Ascending aorta (tissue), 2 donors: ENCODE data around the gene HS3ST6. TPM values are rescaled to one million over a fixed set of nuclear protein-coding genes. Genes with fewer than 3 reads are reported as not detected.

Source experiments
- DNase-seq, 2 donors: peaks; one replicate each; pipeline ENCODE4 v3.0.0-alpha.2; 2019; ENCODE audit warnings: low spot score in 2 of 2
- H3K27ac ChIP-seq, 2 donors: fragments of 200-600 bp; sonication (generic); one replicate each; pipeline ENCODE4 v1.5.1; 2016 to 2017; ENCODE audit warnings: mild to moderate bottlenecking in 1 of 2
- H3K27me3 ChIP-seq: fragments of 200-600 bp; sonication (generic); one replicate; pipeline ENCODE4 v1.5.1; 2017
- H3K36me3 ChIP-seq, 2 donors: fragments of 200-600 bp; sonication (generic); one replicate each; pipeline ENCODE4 v1.5.1; 2016
- H3K4me1 ChIP-seq, 2 donors: fragments of 200-600 bp; sonication (generic); one replicate each; pipeline ENCODE4 v1.5.1; 2016 to 2017; ENCODE audit warnings: mild to moderate bottlenecking in 1 of 2
- H3K4me3 ChIP-seq, 2 donors: fragments of 200-600 bp; sonication (generic); one replicate each; pipeline ENCODE4 v1.5.1; 2016 to 2017; ENCODE audit warnings: mild to moderate bottlenecking in 1 of 2
- H3K9me3 ChIP-seq, 2 donors: fragments of 200-600 bp; sonication (generic); one replicate each; pipeline ENCODE4 v1.5.1; 2016
- intact Hi-C: fragments of 100-400 bp; cut with DNase I; formaldehyde crosslinking; loops from one replicate; pipeline ENCODE4 v1.15.1; 2023
- total RNA-seq: library from RNA; depleted of rRNA; stranded (reverse); fragments of >200 nt; gene quantifications from one replicate; pipeline ENCODE4 v1.1.0, GENCODE V29; 2016
- TF ChIP-seq, protein P1 (sequence below), 3 experiments: fragments of 200-600 bp in 2 of 3; fragments of 450-650 bp in 1 of 3; sonication (generic) in 2 of 3; IDR thresholded peaks; one replicate each; pipeline ENCODE4 v1.5.1; 2016 to 2019; ENCODE audit warnings: antibody characterized with exemption in 3 of 3, mild to moderate bottlenecking in 1 of 3, moderate library complexity in 1 of 3

Gene HS3ST6
- total RNA-seq, 1 donor from 2014 or later, result not detected

DNA sequence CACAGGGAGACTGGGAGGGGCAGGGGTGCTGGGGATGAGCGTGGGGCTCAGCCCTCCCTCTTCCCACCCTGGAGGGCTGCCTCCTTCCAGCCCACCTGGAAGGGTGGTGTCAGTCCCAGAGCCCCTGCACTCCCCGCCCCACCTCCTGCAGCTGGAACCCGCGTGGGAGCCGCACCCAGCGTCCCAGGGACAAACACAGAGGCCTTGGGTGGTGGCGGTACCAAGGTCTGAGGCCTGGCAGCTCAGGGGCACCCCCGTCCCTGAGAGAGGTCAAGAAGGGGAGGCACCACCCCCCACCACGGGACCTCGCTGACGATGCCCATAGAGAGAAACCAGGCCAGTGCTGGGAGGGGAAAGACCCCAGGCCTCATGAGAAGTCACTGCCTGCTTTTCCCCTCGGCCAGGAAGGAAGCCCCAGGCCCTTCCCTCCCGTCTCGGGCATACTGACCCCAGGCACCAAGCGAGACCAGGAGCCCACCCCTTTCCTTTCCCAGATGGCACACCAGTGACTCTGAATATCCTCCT is 4.1 kb downstream of the HS3ST6 start:
- H3K27ac ChIP-seq, result no peak overlapping the region
- H3K27me3 ChIP-seq, result peaks cover 15% of the 10 kb centered on the region
- no peak for DNase-seq
- no peaks in the 10 kb centered on the region for H3K9me3 ChIP-seq
- H3K4me3 ChIP-seq, result no peak overlapping the region
- intact Hi-C loops, result no loop called here
- H3K4me1 ChIP-seq, result no peaks in the 10 kb centered on the region
- TF ChIP-seq, protein P1, sequence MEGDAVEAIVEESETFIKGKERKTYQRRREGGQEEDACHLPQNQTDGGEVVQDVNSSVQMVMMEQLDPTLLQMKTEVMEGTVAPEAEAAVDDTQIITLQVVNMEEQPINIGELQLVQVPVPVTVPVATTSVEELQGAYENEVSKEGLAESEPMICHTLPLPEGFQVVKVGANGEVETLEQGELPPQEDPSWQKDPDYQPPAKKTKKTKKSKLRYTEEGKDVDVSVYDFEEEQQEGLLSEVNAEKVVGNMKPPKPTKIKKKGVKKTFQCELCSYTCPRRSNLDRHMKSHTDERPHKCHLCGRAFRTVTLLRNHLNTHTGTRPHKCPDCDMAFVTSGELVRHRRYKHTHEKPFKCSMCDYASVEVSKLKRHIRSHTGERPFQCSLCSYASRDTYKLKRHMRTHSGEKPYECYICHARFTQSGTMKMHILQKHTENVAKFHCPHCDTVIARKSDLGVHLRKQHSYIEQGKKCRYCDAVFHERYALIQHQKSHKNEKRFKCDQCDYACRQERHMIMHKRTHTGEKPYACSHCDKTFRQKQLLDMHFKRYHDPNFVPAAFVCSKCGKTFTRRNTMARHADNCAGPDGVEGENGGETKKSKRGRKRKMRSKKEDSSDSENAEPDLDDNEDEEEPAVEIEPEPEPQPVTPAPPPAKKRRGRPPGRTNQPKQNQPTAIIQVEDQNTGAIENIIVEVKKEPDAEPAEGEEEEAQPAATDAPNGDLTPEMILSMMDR (IDR thresholded peaks at IDR 0.05), result no peak
- H3K36me3 ChIP-seq, result no peaks in the 10 kb centered on the region

DNA sequence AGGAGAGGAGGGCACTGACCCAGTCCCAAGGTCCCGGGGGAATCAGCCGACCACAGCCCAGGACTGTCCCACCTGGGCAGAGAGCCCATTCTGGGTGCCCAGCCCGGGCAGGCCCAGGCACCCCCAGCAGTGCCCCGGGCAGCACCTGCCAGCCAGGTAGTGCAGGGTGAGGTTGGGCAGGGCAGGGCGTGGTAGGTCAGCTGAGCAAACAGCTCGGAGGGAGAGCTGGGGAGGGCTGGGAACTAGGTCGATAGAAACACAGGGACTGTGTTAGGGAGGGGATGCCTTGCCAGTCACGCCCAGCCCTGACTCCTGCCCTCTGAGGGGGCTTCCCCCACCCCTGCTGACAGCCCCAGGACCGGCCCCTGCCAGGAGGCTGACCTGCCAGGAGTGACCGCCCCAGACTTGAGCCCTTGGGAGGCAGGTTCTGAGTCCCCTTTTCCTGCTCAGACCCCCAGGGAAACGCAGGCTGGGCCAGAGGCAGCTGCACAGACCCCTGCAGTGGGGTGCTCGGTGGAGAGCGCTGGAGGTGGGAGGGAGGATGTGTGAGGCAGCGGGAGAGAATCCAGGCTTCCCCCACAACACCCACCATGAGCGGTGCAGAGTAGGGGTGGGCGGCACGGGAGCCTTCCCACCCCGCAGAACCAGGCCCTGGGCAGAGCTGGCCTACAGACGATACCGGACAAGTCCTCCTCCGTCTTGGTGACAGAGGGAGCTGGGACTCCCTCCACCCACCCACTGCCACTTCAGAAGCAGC is 4.7 kb downstream of the HS3ST6 start:
- TF ChIP-seq, protein P1 (IDR thresholded peaks at IDR 0.05), result no peak
- Histone ChIP-seq H3K4me1 (no peaks in the 10 kb centered on the region), H3K36me3 (no peaks in the 10 kb centered on the region), H3K4me3 (no peak overlapping the region), H3K9me3 (no peaks in the 10 kb centered on the region), H3K27me3 (peaks cover 9% of the 10 kb centered on the region), H3K27ac (no peak overlapping the region)
- intact Hi-C loops, result no loop called here
- no peak for DNase-seq

DNA sequence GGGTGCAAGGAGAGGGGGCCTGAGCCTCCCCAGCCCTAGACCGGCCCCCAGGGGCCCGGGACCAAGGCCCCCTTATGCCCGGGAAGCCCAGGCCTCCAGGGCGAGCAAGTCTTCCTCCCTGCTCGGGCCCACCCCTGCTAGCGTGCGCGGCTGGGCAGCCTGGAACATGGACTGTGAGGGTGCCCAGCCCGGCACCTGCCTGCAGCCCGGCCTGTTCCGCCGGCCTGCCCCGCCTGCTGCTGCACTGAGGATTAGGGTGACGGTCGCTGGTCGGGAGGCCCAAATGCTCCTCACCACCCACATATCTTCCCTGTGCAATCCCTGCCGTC is 6.0 kb downstream of the HS3ST6 start:
- no peak for DNase-seq
- no peaks in the 10 kb centered on the region for H3K4me1 ChIP-seq
- peaks cover 5% of the 10 kb centered on the region for H3K27me3 ChIP-seq
- intact Hi-C loops, result no loop called here
- no peak overlapping the region for H3K4me3 ChIP-seq
- no peak overlapping the region for H3K27ac ChIP-seq
- no peaks in the 10 kb centered on the region for H3K36me3 ChIP-seq
- H3K9me3 ChIP-seq, result no peaks in the 10 kb centered on the region
- TF ChIP-seq, protein P1 (IDR thresholded peaks at IDR 0.05), result no peak

DNA sequence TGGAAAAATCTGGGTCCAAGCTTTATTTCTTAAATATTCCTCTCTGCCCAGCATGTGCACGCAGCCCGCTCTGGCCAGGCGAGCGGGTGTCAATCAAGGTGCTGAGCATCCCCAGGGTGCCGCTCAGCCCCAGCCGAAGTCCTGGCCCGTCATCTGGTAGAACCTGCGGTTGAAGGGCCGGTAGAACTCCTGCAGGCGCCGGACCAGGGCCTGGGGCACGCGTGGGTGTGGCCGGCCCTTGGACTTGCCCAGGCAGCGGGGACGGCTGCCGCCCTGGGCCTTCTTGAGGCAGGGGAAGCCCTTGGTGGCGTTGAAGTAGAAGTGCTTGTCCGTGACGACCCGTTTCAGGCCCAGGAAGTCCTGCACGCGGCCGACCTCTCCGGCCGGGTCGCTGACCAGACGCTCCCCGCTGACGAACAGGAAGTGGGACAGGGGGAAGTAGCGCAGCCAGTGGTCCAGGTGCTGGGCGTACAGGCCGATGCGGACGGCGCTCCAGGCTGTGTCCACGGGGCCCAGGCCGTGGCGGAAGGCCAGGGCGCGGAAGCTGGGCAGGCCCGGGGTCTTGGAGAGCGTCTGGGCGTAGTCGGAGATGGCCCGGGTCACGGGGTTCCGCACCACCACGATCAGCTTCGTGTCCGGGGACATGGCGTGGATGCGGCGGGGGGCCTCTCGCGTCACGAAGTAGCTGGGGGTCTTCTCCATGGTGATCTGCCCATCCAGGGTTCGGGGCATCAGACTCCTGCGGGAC is 6.6 kb downstream of the HS3ST6 start:
- H3K27me3 ChIP-seq, result peaks cover under 1% of the 10 kb centered on the region
- H3K27ac ChIP-seq, result no peak overlapping the region
- intact Hi-C loops, result no loop called here
- no peak overlapping the region for H3K4me3 ChIP-seq
- no peak for DNase-seq
- TF ChIP-seq, protein P1 (IDR thresholded peaks at IDR 0.05), result no peak
- H3K36me3 ChIP-seq, result no peaks in the 10 kb centered on the region
- H3K4me1 ChIP-seq, result no peaks in the 10 kb centered on the region
- H3K9me3 ChIP-seq, result no peaks in the 10 kb centered on the region

DNA sequence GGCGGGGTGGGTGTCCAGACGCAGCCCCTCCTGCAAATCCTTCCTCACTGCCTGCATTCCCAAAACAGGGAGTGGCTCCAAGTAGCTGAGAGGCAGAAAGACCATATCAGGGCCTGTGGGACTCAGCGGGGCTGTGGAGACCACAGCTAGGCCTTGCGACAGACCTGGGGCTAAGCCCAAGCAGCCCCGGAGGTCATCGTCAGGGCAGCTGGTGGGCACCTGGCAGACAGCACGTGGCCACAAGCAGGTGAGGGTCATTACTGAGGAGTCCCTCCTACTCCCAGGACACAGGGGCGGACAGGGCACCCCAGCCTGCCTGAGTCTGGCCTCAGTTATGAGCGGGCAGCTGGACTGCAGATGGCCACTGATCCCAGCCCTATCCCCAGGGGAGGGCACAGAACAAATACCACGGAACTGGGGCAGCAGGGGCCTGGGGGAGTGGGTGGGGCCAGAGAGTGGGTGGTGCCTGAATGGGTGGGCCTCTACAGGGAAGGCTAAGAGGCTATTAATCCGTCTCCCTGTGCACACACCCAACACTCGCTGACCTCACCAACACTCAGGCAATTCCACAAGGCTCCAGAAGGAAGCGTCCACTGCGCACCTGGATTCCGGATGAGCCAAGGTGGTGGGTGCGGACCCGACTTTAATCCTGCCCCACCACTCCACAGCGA is 8.5 kb downstream of the HS3ST6 start:
- H3K4me3 ChIP-seq, result no peak overlapping the region
- no peaks in the 10 kb centered on the region for H3K36me3 ChIP-seq
- H3K9me3 ChIP-seq, result no peaks in the 10 kb centered on the region
- no peaks in the 10 kb centered on the region for H3K4me1 ChIP-seq
- DNase-seq, result no peak
- no peaks in the 10 kb centered on the region for H3K27me3 ChIP-seq
- TF ChIP-seq, protein P1 (IDR thresholded peaks at IDR 0.05), result no peak
- H3K27ac ChIP-seq, result no peak overlapping the region
- intact Hi-C loops, result no loop called here
